NK-92 treated with Interleukin-12 subunit alpha and Interleukin-12 subunit beta, amount 100 ng/mL, for 24 hours (cell line): ENCODE results near the gene ATP6AP2.
"Not testable (repeated sequence)": the region's sequence is repeated elsewhere in the genome, so short reads cannot be mapped to it uniquely, and the experiment has no call there.

Experiments used
- DNase-seq: peaks from one replicate; lab custom pipeline; 2025; lab: John Stamatoyannopoulos, UW

The ATP6AP2 gene

GRCh38 chrX:40575411-40575810 is 5.4 kb upstream of the ATP6AP2 start:
- DNase-seq: not testable (repeated sequence)

GRCh38 chrX:40576291-40576690 is 4.5 kb upstream of the ATP6AP2 start:
- DNase-seq: no peak

GRCh38 chrX:40578039-40578695 is 2.6 kb upstream of the ATP6AP2 start:
- no peak for DNase-seq

GRCh38 chrX:40579141-40579540 is 1.6 kb upstream of the ATP6AP2 start:
- no peak for DNase-seq

- no peak for DNase-seq
Measured at GRCh38 chrX:40579900-40580536, 752 bp upstream of the ATP6AP2 start.

GRCh38 chrX:40581336-40581920 is 658 bp downstream of the ATP6AP2 start:
- DNase-seq: no peak

- not testable (repeated sequence) for DNase-seq
Measured at GRCh38 chrX:40582178-40582577, 1.4 kb downstream of the ATP6AP2 start.

- DNase-seq: no peak
Measured at GRCh38 chrX:40582811-40583210, 2.0 kb downstream of the ATP6AP2 start.

- not testable (repeated sequence) for DNase-seq
Measured at GRCh38 chrX:40587623-40588022, 6.9 kb downstream of the ATP6AP2 start.

GRCh38 chrX:40589616-40590321 is 9.0 kb downstream of the ATP6AP2 start:
- not testable (repeated sequence) for DNase-seq

- no peak for DNase-seq
Measured at GRCh38 chrX:40603446-40603845, 22.7 kb downstream of the ATP6AP2 start.

GRCh38 chrX:40607381-40607780 is 26.6 kb downstream of the ATP6AP2 start:
- no peak for DNase-seq

- DNase-seq: no peak
Measured at GRCh38 chrX:40612511-40612910, 31.7 kb downstream of the ATP6AP2 start.

- no peak for DNase-seq
Measured at GRCh38 chrX:40615976-40616375, 35.2 kb downstream of the ATP6AP2 start.

GRCh38 chrX:40617566-40617965 is 36.8 kb downstream of the ATP6AP2 start:
- DNase-seq: no peak

GRCh38 chrX:40622479-40623138 is 41.8 kb downstream of the ATP6AP2 start:
- DNase-seq: no peak

GRCh38 chrX:40623139-40623536 is 42.4 kb downstream of the ATP6AP2 start, which contains the start of gene MPC1L:
Gene MPC1L, plus strand, starts transcription at chrX:40623428. Its CDS starts 138 bp downstream, at chrX:40623566.
- no peak for DNase-seq

GRCh38 chrX:40623665-40624064 is 42.9 kb downstream of the ATP6AP2 start:
- DNase-seq: no peak

- DNase-seq: no peak
Measured at GRCh38 chrX:40625294-40625693, 44.5 kb downstream of the ATP6AP2 start.

GRCh38 chrX:40628506-40628905 is 47.7 kb downstream of the ATP6AP2 start:
- no peak for DNase-seq

GRCh38 chrX:40632199-40632598 is 51.4 kb downstream of the ATP6AP2 start:
- DNase-seq: no peak

- no peak for DNase-seq
Measured at GRCh38 chrX:40637687-40638086, 56.9 kb downstream of the ATP6AP2 start.
